HCEC 1CT (cell line): ENCODE measurements around the gene GASK1B.

Experiments
- DNase-seq: peaks from one replicate; pipeline ENCODE4 v3.0.0-alpha.2; 2017

Gene GASK1B

GRCh38 chr4:158182736-158183135 lies 9.9 kb upstream of the GASK1B start:
- DNase-seq, result no peak

- no peak for DNase-seq
Measured at GRCh38 chr4:158181906-158182305, 9.1 kb upstream of the GASK1B start.

GRCh38 chr4:158179465-158179864 lies 6.6 kb upstream of the GASK1B start:
- DNase-seq, result no peak

GRCh38 chr4:158176776-158177175 lies 4.0 kb upstream of the GASK1B start:
- no peak for DNase-seq

- DNase-seq, result peak; percentile 32
Measured at GRCh38 chr4:158176108-158176507, 3.3 kb upstream of the GASK1B start.

GRCh38 chr4:158170691-158171561 lies 1.9 kb downstream of the GASK1B start:
- DNase-seq, result no peak

GRCh38 chr4:158169931-158170690 lies 2.7 kb downstream of the GASK1B start:
- DNase-seq, result peak; percentile 15

GRCh38 chr4:158169506-158169905 lies 3.3 kb downstream of the GASK1B start:
- no peak for DNase-seq

GRCh38 chr4:158168606-158169005 lies 4.2 kb downstream of the GASK1B start:
- no peak for DNase-seq

GRCh38 chr4:158166701-158167100 lies 6.1 kb downstream of the GASK1B start:
- DNase-seq, result no peak

- DNase-seq, result no peak
Measured at GRCh38 chr4:158164768-158165213, 8.0 kb downstream of the GASK1B start.

GRCh38 chr4:158163941-158164767 lies 8.7 kb downstream of the GASK1B start:
- DNase-seq, result no peak

- no peak for DNase-seq
Measured at GRCh38 chr4:158162631-158163030, 10.2 kb downstream of the GASK1B start.

- peak; percentile 86 for DNase-seq
Measured at GRCh38 chr4:158161551-158162354, 11.1 kb downstream of the GASK1B start.

GRCh38 chr4:158159718-158160094 lies 13.1 kb downstream of the GASK1B start:
- DNase-seq, result no peak

GRCh38 chr4:158159054-158159717 lies 13.6 kb downstream of the GASK1B start:
- peak; percentile 56 for DNase-seq

- no peak for DNase-seq
Measured at GRCh38 chr4:158157412-158157811, 15.4 kb downstream of the GASK1B start.

- no peak for DNase-seq
Measured at GRCh38 chr4:158155656-158156356, 17.0 kb downstream of the GASK1B start.

- DNase-seq, result no peak
Measured at GRCh38 chr4:158147151-158147550, 25.7 kb downstream of the GASK1B start.

- no peak for DNase-seq
Measured at GRCh38 chr4:158146736-158147135, 26.1 kb downstream of the GASK1B start.

- no peak for DNase-seq
Measured at GRCh38 chr4:158139086-158139485, 33.7 kb downstream of the GASK1B start.
